Measurements from ENCODE around the gene GATAD1.
"Not testable (repeated sequence)": the region's sequence is repeated elsewhere in the genome, so short reads cannot be mapped to it uniquely, and the experiment has no call there.

Gene GATAD1

GRCh38 chr7:92437956-92438491 is 9.3 kb upstream of the GATAD1 start:
- Histone ChIP-seq H3K27ac (replicated peaks) (no peak overlapping the region), H3K27me3 (ENCODE audit: insufficient read depth, poor library complexity, severe bottlenecking) (no peaks in the 10 kb centered on the region), H3K4me3 (replicated peaks; ENCODE audit: insufficient read depth, low read length) (no peak overlapping the region)
- DNase-seq (ENCODE audit: low read depth in 1 of 2, low spot score in 1 of 2): no peak
- TF ChIP-seq REST (IDR thresholded peaks at IDR 0.05; ENCODE audit: insufficient replicate concordance, low read depth) (no peak), POLR2AphosphoS5 (IDR thresholded peaks at IDR 0.05; ENCODE audit: low read depth) (no peak), GABPA (IDR thresholded peaks at IDR 0.05; ENCODE audit: low read depth) (no peak), SPI1 (IDR thresholded peaks at IDR 0.05; ENCODE audit: borderline replicate concordance, low read depth) (no peak), CTCF (IDR thresholded peaks at IDR 0.05; ENCODE audit: insufficient read depth, low read length) (no peak)

GRCh38 chr7:92442720-92443119 is 4.6 kb upstream of the GATAD1 start:
- peak in 1 of 2 experiments; percentile 33 for DNase-seq (ENCODE audit: low read depth in 1 of 2, low spot score in 1 of 2)
- H3K27ac ChIP-seq (replicated peaks); H3K27me3 ChIP-seq (ENCODE audit: insufficient read depth, poor library complexity, severe bottlenecking); H3K4me3 ChIP-seq (replicated peaks; ENCODE audit: insufficient read depth, low read length): not testable (repeated sequence)
- TF ChIP-seq SPI1 (IDR thresholded peaks at IDR 0.05; ENCODE audit: borderline replicate concordance, low read depth): peak; percentile 29; the same call in 1 of the 2 replicates

- DNase-seq (ENCODE audit: low read depth in 1 of 2, low spot score in 1 of 2): no peak
- Histone ChIP-seq H3K27ac (replicated peaks) (peak overlapping the region; percentile 96), H3K4me3 (replicated peaks; ENCODE audit: insufficient read depth, low read length) (peak overlapping the region; percentile 83), H3K27me3 (ENCODE audit: insufficient read depth, poor library complexity, severe bottlenecking) (no peaks in the 10 kb centered on the region)
- no peak for TF ChIP-seq GABPA (IDR thresholded peaks at IDR 0.05; ENCODE audit: low read depth)
- TF ChIP-seq REST (IDR thresholded peaks at IDR 0.05; ENCODE audit: insufficient replicate concordance, low read depth): no peak
- no peak for TF ChIP-seq POLR2AphosphoS5 (IDR thresholded peaks at IDR 0.05; ENCODE audit: low read depth)
- TF ChIP-seq CTCF (IDR thresholded peaks at IDR 0.05; ENCODE audit: insufficient read depth, low read length): no peak
- TF ChIP-seq SPI1 (IDR thresholded peaks at IDR 0.05; ENCODE audit: borderline replicate concordance, low read depth): no peak
These were observed 375 bp upstream of the GATAD1 start for GRCh38 chr7:92446869-92447344.

GRCh38 chr7:92448205-92448747 is 994 bp downstream of the GATAD1 start:
- Histone ChIP-seq H3K4me3 (replicated peaks; ENCODE audit: insufficient read depth, low read length) (peak overlapping the region; percentile 83), H3K27me3 (ENCODE audit: insufficient read depth, poor library complexity, severe bottlenecking) (no peaks in the 10 kb centered on the region), H3K27ac (replicated peaks) (peak overlapping the region; percentile 96)
- peak; percentile 47 to 68 for DNase-seq (ENCODE audit: low read depth in 1 of 2, low spot score in 1 of 2)
- TF ChIP-seq REST (IDR thresholded peaks at IDR 0.05; ENCODE audit: insufficient replicate concordance, low read depth) (no peak), GABPA (IDR thresholded peaks at IDR 0.05; ENCODE audit: low read depth) (peak; percentile 46; the same call in 1 of the 2 replicates), CTCF (IDR thresholded peaks at IDR 0.05; ENCODE audit: insufficient read depth, low read length) (peak; percentile 43)
